ENCODE results near the gene ARSI. TPM values are rescaled to one million over a fixed set of nuclear protein-coding genes. Genes with fewer than 3 reads are reported as not detected.
A peak's percentile ranks its signal among the peaks of the same experiment; 100 is the strongest.

Gene ARSI
- total RNA-seq, 1 donor from 2014 or later: not detected

DNA sequence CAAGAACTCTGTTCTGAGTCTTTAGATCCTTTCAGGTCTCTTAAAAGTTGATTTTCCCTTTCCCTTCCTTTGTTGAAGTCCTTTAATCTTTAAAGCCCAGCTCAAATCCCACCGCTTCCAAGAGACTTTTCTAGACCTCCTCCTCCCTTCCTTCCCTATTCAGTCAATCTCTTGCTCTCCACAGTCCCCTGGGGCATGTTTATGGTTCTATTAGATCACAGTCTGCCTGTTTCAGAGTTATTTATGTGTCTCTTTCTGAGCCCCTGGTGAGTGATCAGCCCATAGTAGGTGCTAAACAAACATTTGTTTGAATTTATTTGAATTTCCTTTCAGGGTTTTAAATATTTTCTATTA, 7.2 kb upstream of the ARSI start:
- Mint-ChIP-seq H3K27ac (no peak overlapping the region), H3K4me3 (ENCODE audit: low read depth) (no peak overlapping the region), H3K36me3 (ENCODE audit: insufficient read depth) (no peaks in the 10 kb centered on the region), H3K27me3 (peaks cover 22% of the 10 kb centered on the region), H3K9me3 (ENCODE audit: low read depth) (no peaks in the 10 kb centered on the region), H3K4me1 (ENCODE audit: low read depth) (peaks cover 5% of the 10 kb centered on the region)
- TF ChIP-seq, protein P1, sequence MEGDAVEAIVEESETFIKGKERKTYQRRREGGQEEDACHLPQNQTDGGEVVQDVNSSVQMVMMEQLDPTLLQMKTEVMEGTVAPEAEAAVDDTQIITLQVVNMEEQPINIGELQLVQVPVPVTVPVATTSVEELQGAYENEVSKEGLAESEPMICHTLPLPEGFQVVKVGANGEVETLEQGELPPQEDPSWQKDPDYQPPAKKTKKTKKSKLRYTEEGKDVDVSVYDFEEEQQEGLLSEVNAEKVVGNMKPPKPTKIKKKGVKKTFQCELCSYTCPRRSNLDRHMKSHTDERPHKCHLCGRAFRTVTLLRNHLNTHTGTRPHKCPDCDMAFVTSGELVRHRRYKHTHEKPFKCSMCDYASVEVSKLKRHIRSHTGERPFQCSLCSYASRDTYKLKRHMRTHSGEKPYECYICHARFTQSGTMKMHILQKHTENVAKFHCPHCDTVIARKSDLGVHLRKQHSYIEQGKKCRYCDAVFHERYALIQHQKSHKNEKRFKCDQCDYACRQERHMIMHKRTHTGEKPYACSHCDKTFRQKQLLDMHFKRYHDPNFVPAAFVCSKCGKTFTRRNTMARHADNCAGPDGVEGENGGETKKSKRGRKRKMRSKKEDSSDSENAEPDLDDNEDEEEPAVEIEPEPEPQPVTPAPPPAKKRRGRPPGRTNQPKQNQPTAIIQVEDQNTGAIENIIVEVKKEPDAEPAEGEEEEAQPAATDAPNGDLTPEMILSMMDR (IDR thresholded peaks at IDR 0.05; ENCODE audit: unreplicated experiment): no peak
- no peak for DNase-seq (ENCODE audit: low spot score, unreplicated experiment)

DNA sequence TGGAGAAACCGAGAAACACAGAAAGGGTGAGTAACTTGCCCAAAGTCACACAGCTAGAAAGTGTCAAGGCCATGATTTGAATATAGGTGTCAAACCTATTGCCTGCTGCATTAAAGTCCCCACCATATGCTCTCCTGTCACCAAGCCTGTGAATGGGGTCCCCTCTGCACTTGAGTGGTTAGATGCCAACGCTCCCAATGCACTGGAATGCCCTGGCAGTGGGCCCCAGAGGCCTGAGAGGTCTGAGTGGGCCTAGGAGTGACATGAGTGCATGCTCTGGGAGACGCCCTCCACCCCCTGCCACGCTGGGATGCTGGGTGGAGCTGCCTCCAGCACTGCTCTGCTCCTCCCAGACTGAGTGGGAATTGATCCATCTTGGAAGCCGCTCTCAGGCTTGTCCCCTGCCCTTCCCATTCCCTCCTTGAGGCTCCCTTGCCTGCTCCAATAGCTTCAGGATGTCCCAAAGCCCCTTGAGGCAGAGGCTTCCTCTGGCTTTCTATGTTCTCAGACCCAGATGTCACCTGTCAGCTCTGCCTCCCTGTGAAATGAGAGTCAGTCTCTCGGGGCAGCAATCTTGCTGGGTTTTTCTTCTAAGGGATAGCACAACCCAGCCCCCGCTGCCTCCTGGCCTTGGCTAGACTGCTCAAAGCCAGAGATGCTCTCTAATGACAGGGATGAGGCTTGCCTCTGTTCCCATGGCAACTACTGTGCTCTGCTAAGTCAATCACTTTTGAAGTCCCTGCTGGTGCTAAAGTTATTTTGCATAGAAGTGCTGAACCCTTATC, 6.6 kb upstream of the ARSI start:
- no peaks in the 10 kb centered on the region for H3K36me3 Mint-ChIP-seq (ENCODE audit: insufficient read depth)

DNA sequence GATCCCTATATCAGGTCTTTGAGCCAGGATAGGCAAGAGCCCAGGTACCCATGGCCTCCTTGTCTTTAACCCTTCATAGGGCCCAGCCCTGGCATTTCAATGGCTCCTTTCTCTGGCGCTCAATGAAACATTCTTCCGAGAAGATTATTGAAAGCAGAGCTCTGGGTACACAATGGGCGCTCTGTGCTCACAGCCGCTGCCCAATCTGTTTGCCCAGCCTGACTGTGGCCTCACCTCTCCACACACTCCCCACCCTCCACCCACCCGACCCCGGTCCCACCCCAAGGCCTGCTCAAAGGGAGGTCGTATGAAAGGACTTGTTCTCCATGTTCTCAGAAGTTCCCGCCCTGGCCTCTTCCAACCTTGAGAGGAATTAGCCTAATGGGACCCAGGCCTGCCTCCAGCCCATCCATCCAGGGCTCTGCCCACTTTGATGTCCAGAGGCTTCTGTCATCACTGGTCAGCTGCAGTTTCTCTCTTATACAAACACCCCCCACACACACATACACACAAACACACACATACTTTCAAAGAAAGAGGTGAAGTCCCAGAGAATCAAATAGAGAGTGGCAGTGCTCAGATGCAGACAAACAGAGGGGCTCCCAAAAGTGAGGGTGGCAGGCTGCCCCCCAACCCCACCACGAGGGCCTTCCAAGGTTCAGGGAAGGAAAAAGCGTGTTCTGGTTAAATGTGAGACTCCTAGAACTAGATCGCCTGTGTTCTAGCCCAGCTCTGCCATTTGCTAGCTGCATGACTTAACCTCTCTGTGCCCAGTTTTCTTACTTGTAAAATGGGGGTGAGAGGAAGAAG, 5.1 kb upstream of the ARSI start:
- H3K27me3 Mint-ChIP-seq: peaks cover 39% of the 10 kb centered on the region
- H3K36me3 Mint-ChIP-seq (ENCODE audit: insufficient read depth): no peaks in the 10 kb centered on the region
- TF ChIP-seq, protein P1 (IDR thresholded peaks at IDR 0.05; ENCODE audit: unreplicated experiment): no peak
- no peak overlapping the region for H3K4me3 Mint-ChIP-seq (ENCODE audit: low read depth)
- peaks cover 5% of the 10 kb centered on the region for H3K4me1 Mint-ChIP-seq (ENCODE audit: low read depth)
- peak overlapping the region; percentile 9 for H3K27ac Mint-ChIP-seq
- H3K9me3 Mint-ChIP-seq (ENCODE audit: low read depth): no peaks in the 10 kb centered on the region
- no peak for DNase-seq (ENCODE audit: low spot score, unreplicated experiment)

More for the DNA sequence above, 6.6 kb upstream of the ARSI start:
- H3K27me3 Mint-ChIP-seq: peaks cover 24% of the 10 kb centered on the region
- no peak overlapping the region for H3K27ac Mint-ChIP-seq
- H3K4me1 Mint-ChIP-seq (ENCODE audit: low read depth): peaks cover 5% of the 10 kb centered on the region
- H3K4me3 Mint-ChIP-seq (ENCODE audit: low read depth): no peak overlapping the region
- TF ChIP-seq, protein P1 (IDR thresholded peaks at IDR 0.05; ENCODE audit: unreplicated experiment): no peak
- DNase-seq (ENCODE audit: low spot score, unreplicated experiment): no peak
- no peaks in the 10 kb centered on the region for H3K9me3 Mint-ChIP-seq (ENCODE audit: low read depth)

DNA sequence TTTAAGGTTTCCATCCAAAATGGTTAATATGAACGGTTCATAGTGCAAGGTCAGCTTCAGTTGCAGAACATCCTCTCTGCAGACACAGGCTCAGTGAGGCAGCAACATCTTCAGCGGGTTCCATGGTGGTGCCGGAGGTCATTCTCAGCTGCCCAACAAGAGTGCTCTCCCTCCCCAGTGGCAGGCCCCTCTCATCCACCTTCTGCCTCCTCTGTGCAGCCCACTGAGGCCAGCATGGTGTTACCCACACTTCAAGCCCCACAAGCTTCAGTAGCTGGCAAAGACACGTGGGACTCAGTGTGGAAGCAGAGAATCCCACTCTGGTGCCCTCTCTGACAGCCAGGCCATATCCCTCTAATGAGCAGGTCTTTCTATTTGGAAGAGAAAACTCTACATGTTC, 4.1 kb upstream of the ARSI start:
- DNase-seq (ENCODE audit: low spot score, unreplicated experiment): no peak
- TF ChIP-seq, protein P1 (IDR thresholded peaks at IDR 0.05; ENCODE audit: unreplicated experiment): no peak
- H3K4me3 Mint-ChIP-seq (ENCODE audit: low read depth): no peak overlapping the region

DNA sequence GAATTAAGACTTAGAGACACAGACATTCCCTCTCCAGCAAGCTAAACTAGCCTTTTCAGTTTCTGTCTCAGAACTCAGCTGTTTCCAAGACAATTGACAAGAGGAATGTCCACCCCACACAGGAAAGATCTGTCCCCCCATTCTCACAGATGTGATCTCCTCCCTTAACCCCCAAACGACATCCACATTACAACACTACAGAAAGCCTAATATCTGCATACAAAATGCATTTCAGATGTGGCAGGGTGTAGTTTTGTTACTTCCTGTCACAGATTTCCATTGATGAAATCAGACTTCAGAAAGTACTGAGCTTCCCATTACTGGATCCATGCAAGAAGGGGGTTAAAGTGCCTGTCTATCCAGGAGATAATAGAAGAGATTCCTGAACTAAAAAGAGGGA, 2.9 kb upstream of the ARSI start:
- H3K27ac Mint-ChIP-seq: no peak overlapping the region
- TF ChIP-seq, protein P1 (IDR thresholded peaks at IDR 0.05; ENCODE audit: unreplicated experiment): no peak
- no peak overlapping the region for H3K4me3 Mint-ChIP-seq (ENCODE audit: low read depth)
- DNase-seq (ENCODE audit: low spot score, unreplicated experiment): no peak
- no peaks in the 10 kb centered on the region for H3K9me3 Mint-ChIP-seq (ENCODE audit: low read depth)
- H3K36me3 Mint-ChIP-seq (ENCODE audit: insufficient read depth): no peaks in the 10 kb centered on the region
- peaks cover 5% of the 10 kb centered on the region for H3K4me1 Mint-ChIP-seq (ENCODE audit: low read depth)
- peaks cover 51% of the 10 kb centered on the region for H3K27me3 Mint-ChIP-seq

More for the DNA sequence above, 4.1 kb upstream of the ARSI start:
- no peak overlapping the region for H3K27ac Mint-ChIP-seq
- H3K36me3 Mint-ChIP-seq (ENCODE audit: insufficient read depth): no peaks in the 10 kb centered on the region
- no peaks in the 10 kb centered on the region for H3K9me3 Mint-ChIP-seq (ENCODE audit: low read depth)
- peaks cover 5% of the 10 kb centered on the region for H3K4me1 Mint-ChIP-seq (ENCODE audit: low read depth)
- H3K27me3 Mint-ChIP-seq: peaks cover 44% of the 10 kb centered on the region

Data from progenitor cell of endocrine pancreas (in vitro differentiated cells).